HK-2 (cell line): ENCODE results near the gene ACVRL1.

Experiments
- DNase-seq: peaks from one replicate; pipeline ENCODE4 v3.0.0-alpha.2; 2018; ENCODE audit not compliant: unreplicated experiment

Gene ACVRL1

GRCh38 chr12:51915951-51916350 is 8.6 kb downstream of the ACVRL1 start:
- no peak for DNase-seq

- no peak for DNase-seq
Measured at GRCh38 chr12:51917041-51917590, 9.8 kb downstream of the ACVRL1 start.

- no peak for DNase-seq
Measured at GRCh38 chr12:51917746-51918453, 10.6 kb downstream of the ACVRL1 start.

GRCh38 chr12:51920046-51920445 is 12.7 kb downstream of the ACVRL1 start:
- no peak for DNase-seq

GRCh38 chr12:51921017-51921725 is 13.9 kb downstream of the ACVRL1 start:
- DNase-seq: no peak

GRCh38 chr12:51922146-51922545 is 14.8 kb downstream of the ACVRL1 start:
- DNase-seq: no peak

GRCh38 chr12:51922762-51923505 is 15.6 kb downstream of the ACVRL1 start:
- peak; percentile 14 for DNase-seq

GRCh38 chr12:51923506-51924365 is 16.4 kb downstream of the ACVRL1 start:
- DNase-seq: no peak

- DNase-seq: no peak
Measured at GRCh38 chr12:51924551-51925319, 17.4 kb downstream of the ACVRL1 start.

- no peak for DNase-seq
Measured at GRCh38 chr12:51925346-51926063, 18.2 kb downstream of the ACVRL1 start.

- no peak for DNase-seq
Measured at GRCh38 chr12:51926064-51926632, 18.8 kb downstream of the ACVRL1 start.

GRCh38 chr12:51926718-51927117 is 19.4 kb downstream of the ACVRL1 start:
- no peak for DNase-seq

GRCh38 chr12:51932218-51933076 is 25.1 kb downstream of the ACVRL1 start:
- DNase-seq: no peak

- DNase-seq: no peak
Measured at GRCh38 chr12:51934080-51934479, 26.8 kb downstream of the ACVRL1 start.

- DNase-seq: no peak
Measured at GRCh38 chr12:51937926-51938325, 30.6 kb downstream of the ACVRL1 start.

- no peak for DNase-seq
Measured at GRCh38 chr12:51938726-51939125, 31.4 kb downstream of the ACVRL1 start.

- no peak for DNase-seq
Measured at GRCh38 chr12:51941011-51941581, 33.8 kb downstream of the ACVRL1 start.

- DNase-seq: no peak
Measured at GRCh38 chr12:51941604-51942003, 34.3 kb downstream of the ACVRL1 start.
